GM18519 (cell line): Measurements from ENCODE around the gene PRR22.
"Not testable (repeated sequence)": the region's sequence is repeated elsewhere in the genome, so short reads cannot be mapped to it uniquely, and the experiment has no call there.

Experiments used
- ATAC-seq: cut with Tn5 transposase; IDR thresholded peaks from one replicate; pipeline ENCODE4 v1.9.1; 2021; ENCODE audit warnings: mild to moderate bottlenecking, moderate library complexity; ENCODE audit not compliant: unreplicated experiment, low FRiP score

Gene PRR22

DNA sequence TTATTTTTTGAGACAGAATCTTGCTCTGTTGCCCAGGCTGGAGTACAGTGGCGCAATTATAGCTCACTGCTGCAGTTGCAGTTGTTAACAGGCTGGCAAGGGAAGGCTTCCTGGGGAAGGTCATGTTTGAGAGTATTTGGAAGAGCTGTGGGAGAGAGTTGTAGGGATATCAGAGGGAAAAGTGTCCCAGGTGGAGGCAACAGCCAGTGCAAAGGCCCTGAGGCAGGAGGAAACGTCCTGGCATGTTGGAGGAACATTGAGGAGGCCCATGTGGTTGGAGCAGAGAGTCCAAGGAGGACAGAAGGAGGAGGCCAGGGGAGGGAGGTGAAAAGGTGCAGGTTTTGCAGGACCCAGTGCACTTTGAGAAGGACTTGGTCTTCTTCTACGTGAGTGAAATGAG lies 8.6 kb upstream of the PRR22 start:
- no peak for ATAC-seq

DNA sequence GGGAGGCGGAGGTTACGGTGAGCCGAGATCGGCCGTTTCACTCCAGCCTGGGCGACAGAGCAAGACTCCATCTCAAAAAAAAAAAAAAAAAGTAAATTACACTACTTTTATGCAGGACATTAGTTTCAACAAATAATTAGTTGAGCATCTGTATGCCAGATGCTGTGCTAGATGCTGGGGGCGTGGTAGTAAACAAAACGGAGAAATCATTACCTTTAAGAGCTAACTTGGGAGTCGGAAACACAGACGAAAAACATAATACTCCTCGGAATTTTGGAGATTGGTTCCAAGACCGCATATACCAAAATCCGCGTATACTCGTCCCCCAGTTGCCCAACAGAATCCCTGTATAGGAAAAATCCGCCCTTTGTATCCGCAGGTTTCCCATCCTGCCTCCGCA lies 7.7 kb upstream of the PRR22 start:
- ATAC-seq = no peak

DNA sequence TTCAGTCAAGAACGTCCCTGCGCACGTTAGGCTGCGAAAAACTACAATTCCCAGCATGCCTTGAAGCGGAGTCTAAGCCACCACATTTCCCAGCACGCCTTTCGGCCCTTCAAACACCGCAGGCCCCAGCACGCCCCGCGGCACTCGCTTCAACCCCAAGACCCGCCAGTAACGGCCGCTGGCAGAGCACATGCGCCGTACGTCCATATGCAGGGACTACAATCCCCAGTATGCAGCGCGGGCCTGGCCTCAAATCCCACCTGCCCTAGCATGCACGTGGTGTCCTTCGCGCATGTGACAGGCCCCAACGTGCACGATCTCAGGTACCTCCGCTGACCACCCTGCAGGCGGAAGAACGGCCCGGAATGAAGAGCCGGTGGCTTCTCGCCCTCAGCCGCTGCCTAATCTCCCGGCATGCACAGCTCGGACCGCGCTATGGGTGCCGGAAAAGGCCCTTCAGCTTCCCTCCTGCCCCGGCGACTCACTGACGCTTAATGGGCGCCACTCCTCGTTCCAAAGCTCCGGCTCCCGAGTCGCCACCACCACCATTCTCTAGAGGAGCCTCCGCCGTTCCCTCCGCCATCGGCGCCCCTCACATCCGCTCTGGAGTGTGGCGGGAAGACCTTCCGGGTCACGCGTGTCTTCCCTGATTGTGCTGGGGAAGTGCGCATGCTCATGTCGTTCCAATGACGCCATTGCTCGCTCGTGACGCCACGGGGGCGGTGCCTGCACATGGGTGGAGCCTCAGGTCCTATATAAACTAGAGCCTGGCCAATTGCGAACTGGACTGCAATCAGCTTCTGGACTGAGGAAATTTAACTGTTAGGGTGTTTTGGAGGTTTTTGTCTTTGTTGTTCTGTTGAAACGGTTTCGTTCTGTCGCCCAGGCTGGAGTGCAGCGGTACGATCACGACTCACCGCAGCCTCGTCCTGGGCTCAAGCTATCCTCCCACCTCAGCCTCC lies 6.3 kb upstream of the PRR22 start, which contains the start of gene DUS3L:
Gene DUS3L, minus strand, starts transcription at position 605 of the 962 bp plus-strand sequence. Its CDS starts 22 bp downstream, at position 583.
- peak; percentile 73 for ATAC-seq

DNA sequence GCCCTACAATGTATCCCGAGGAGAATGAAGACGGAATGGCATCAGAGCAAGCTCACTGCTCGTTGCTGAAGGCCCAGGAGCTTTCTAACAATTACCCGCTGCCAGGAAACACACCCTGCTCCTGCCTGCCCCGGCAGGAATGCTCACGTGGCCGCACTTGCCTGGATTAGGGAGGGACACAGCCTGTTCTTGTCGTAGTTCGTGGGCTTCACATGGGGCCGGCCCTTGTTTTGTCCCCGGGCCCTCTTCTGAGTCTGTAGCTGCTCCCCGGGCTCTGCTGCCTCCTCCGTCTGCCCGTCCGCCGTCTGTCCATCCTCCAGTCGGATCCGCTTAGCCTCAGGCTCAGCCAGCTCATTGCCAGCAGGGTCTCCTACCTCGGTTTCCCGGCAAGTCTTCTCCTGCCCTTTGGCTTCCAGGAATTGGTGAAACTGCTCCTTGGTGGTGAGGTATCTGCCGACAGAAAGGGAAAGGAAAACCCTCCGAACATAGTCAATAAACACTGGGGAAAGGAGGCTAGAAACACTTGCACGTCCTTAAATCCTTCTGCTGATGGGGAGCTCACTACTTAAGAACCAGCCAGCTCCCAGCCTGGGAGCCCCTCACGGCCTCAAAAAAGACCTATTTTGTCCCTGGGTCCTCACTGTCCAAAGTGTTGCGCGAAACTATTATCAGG lies 5.5 kb upstream of the PRR22 start:
- no peak for ATAC-seq

DNA sequence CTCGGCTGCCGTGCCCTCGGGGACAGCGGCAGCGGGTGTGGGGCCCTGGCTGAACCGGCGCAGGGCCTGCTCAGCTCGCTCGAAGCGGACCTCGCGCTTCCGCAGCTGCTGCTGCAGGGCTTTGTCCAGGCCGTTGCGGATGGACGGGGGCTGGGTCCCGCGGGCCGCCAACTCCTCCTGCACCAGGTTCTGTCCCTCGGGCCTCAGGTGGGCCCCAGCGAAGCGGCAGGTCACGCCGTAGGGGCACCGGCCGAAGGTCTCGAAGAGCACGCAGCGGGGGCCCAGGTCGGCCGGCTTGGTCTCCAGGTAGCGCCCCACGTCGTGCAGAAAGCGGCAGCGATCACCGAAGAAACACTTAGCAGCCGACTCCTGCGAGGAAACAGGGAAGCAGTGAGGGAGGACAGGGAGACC lies 4.8 kb upstream of the PRR22 start:
- ATAC-seq = no peak

DNA sequence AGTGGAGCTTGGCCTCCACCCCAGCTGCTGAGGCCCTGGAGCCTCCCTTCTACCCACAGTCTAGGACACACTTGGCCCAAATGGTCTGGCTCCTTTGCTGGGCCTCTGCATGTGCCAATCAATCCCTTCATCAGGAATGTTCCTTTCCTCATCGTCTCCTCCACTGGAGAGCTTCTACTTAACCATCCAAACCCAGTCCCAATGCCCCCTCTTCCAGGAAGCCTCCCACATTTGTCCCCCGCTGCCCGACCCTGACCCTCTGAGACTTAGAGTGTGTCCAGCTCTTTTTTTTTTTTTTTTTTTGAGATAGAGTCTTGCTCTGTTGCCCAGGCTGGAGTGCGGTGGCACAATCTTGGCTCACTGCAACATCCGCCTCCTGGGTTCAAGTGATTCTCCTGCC lies 3.9 kb upstream of the PRR22 start:
- no peak for ATAC-seq

DNA sequence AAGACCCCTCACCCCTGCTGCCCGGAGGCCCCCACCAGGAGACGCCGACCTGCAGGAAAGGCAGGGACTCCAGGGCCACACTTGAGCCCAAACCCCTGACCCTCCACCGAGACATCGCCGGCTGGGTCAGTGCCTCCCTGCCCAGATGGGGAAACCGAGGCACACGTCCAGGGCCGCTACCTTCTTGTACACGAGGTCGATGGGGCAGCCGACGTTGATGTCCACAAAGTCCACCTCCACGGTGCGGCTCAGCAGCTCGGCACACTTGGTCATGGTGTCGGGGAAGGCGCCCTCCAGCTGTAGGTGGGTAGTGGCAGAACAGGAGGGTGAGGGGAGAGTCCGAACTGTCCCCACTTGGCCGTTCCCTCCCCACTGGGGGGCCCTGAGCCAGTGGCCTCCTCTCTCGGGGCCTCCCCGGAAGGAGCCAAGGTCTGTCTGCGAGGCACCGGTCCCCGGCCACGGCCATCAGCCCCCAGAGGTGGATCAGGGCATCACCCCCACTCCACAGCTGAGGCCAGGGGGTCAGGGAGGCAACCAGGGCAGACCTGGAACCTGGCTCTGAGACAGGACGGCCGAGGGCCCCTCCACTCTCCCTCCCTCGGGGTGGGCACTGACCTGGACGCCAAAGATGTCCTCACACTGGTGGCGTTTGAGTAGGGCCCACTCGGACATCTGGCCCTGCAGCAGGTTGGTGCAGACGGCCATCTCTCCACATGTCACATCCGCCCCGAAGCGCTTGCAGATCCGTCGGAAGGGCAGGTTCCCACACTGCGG lies 3.0 kb upstream of the PRR22 start:
- no peak for ATAC-seq

DNA sequence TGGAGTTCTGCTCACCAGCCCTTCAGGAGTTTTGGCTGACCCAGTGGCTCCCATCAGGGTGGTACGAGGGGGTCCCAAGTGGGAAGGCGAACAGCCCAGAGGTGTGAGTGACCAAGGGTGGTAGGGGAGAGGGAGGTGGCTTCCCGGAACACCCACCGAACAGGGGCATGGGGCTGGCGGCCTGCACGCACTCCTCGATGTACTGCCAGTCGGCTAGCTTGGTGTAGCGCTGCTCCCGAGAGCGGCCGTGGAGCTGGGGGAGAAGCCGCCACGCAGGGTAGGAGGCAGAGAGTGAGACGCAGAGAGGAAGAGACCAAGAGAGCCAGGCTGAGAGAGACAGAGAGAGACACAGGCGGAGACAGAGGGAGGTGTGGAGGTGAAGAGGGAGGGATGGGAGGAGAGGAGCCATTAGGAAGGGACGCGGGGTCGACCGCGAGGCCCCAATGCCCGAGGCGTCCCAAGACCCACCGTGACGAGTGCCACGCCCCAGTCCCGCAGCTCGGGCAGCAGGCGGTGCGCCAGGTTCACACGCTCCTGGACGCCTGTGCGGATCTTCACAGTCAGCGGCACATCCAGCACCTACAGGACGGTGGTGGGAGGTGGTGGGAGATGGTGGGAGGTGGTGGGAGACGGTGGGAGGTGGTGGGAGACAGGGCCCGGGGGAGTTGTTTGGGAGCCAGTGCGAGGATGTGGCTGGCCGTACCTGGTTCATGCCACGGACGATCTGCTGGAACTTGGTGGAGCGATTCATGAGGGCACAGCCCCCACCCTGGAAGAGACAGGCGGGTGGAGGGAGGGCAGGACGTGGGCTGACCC lies 2.3 kb upstream of the PRR22 start:
- ATAC-seq = no peak

DNA sequence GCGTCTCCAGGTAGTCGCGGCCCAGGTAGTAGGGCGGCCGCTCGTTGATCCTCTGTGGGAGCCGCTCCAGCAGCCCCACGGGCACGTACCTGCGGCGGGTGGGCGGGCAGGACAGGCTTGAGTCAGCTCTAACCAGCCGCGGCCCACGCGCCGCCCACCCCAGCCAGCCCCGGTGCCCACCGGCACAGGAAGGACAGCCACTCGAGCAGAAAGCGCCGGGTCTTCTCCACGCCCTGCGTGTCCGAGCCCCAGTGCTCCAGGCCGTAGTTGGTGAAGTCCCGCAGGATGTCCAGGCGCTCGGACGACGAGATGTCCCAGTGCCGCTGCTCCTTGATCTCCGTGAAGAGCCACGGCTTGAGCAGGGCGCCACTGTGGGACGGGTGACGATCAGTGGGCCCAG lies 877 bp upstream of the PRR22 start:
- no peak for ATAC-seq

DNA sequence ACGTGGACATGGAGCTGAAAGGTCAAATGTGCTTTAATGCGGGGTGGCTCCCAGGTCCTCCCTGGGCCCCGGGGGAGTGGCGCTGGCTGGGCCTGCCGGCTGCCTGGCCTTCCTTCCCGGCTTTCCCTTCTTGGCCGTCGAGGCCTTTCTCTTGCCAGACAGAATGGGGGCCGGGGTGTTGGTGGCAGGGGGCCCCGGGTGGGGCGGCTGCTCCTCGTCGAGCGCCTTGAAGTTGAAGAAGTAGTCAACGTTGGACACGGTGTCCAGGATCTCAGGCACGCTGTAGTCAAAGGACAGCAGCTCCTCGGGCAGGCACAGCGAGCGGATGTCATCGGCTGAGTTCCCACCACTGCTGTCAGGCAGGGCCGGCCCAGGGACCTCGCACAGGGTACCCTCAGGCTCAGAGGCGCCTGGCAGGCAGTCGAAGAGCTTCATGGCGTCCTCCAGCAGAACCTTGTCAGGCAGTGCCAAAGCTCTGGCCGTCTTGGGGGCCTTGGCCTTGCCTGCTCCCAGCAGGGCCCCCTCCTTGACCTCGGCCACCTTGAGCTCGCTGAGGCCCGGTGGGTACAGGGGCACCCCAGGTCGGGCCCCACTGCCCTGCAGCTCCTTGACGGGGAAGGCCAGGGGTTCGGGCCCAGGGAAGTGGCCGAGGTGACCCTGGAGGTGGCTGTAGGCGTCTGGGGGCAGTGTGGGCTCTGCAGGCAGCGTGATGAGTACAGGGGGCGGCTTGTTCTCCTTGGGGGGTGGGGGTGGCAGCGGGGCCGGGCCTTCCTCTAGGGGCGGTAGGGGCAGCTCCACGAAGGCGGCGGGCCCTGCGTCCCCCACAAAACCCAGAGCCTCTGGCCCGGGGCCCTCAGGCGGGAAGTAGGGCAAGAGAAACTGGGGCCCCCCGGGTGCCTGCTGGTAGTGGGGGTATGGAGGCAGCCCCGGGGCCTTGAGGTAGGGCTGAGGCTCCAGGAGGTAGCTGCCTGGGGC lies 1.3 kb downstream of the PRR22 start:
- ATAC-seq = no peak

DNA sequence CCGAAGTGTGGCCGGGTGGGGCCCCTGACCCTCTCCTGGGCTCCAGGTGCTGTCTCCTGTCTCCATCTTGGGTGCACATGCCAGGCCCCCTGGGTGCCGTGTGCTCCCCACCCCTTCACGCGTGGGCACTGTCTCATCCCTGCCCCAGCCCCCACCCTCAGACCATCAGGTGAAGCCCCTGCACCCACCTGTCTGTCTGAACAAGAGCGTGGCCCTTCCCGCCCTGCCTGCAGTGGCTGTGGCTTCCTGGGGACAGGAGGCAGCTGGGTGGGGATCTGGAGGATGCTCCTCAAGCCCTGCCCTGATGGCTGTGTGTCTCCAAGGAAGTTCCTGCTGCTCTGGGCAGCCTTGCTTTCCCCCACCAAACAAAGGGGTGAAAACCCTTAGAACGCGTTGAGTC lies 2.2 kb downstream of the PRR22 start:
- ATAC-seq = no peak

DNA sequence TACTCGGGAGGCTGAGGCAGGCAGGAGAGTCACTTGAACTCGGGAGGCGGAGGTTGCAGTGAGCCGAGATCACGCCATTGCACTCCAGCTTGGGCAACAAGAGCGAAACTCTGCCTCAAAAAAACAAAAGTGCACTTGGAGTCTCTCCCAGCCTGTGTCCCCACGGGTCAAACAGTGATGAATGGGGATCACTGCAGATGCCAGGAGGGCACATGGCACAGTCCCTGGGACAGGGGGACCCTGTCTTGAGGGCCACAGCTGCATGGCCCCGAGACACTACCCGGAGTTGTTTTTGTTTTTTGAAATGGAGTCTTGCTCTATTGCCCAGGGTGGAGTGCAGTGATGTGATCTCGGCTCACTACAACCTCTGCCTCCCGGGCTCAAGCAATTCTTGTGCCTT lies 3.6 kb downstream of the PRR22 start:
- not testable (repeated sequence) for ATAC-seq

DNA sequence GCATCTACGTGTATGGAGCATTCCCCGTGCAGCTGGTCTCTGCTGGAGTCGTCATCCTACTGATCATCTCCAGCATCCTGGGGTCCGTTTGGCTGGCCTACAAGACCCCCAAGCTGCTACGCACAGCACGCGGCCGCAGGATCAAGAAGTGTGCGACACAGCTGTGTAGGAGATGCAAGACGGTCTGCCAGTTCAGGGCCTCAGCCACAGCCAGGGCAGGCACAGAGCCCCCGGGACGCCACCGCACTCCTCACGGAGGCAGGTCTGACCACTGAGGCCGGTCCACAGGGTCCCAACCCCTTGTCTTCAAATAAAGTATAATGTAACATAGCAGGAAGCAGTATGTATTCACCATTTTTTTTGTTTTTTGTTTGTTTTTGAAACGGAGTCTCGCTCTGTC lies 6.1 kb downstream of the PRR22 start:
- no peak for ATAC-seq

DNA sequence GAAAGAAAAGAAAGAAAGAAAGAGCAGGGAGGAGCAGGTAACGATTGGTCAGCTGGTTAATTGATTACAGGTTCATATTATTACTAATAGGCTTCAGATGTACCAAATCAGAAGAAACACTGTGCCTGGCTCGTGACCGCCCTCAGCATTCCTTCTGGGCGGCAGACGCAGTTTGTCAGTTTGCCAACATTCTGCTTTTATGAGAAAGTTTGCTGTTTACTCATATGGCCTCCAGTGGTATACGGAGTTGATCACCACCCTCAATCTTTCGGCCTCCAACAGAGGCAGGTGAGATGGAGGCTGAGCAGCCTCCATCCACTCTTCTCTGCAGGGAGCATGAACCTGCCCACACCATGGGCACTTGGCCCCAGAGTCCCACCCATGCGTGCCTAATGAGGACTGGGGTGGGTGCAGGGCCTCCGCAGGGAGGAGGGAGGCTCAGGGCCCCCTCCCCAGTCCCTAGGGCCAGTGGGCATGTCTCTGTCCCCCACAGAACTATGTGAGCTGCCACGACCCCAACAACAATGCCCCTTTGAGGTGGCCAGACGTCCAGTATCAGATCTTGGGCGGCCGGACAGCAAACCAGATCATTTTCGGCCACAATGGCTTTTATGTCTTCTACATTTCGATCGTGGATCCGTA lies 8.8 kb downstream of the PRR22 start:
- no peak for ATAC-seq

DNA sequence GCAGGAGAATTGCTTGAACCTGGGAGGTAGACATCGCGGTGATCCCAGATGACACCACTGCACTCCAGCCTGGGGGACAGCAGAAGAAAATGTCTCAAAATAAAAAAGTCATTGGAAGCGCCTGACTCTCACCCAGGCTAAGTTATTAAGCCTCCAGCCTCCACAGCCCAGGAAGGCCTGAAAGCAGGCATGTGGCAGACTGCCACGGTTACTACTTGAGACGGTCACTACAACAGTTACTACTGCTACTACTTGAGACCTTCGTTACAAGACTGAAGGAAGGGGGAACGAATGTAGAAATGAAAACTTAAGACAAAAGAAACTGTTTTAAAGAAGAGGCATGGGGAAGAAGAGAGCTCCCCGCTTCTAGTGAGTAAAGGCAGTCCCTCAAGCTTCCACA lies 9.6 kb downstream of the PRR22 start:
- no peak for ATAC-seq

DNA sequence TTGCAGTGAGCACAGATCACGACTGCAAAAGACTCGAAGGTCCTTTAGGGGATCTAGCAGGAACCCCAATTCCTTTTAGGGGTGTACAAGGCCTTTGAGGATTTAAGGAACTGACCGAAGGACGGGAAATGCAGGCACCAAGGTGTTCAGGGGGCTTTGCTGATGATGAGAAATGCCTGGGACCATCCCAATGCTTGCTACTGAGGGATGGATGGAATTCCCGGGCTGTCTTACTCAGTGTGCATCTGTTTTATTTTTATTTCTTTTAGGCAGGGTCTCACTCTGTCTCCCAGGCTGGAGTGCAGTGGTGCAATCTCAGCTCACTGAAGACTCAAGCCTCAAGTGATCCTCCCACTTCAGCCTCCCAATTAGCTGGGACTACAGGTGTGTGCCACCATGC lies 11.3 kb downstream of the PRR22 start:
- ATAC-seq = no peak

DNA sequence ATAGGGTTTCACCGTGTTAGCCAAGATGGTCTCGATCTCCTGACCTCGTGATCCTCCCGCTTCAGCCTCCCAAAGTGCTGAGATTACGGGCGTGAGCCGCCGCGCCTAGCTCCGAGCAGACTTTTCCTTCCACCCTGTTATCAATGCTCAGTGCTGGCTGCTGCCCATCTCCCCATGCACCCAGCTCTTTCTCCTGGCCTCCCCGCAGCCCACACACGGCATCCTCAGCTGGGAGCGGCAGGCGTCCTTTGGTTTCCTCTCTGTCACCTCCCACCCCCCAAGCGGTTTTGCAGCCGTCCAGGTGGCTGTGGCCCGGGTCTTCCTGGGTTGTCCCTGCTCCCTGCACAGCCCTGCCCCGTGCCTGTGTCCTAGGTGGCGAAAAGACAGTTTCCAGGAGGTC lies 12.1 kb downstream of the PRR22 start:
- ATAC-seq = no peak

DNA sequence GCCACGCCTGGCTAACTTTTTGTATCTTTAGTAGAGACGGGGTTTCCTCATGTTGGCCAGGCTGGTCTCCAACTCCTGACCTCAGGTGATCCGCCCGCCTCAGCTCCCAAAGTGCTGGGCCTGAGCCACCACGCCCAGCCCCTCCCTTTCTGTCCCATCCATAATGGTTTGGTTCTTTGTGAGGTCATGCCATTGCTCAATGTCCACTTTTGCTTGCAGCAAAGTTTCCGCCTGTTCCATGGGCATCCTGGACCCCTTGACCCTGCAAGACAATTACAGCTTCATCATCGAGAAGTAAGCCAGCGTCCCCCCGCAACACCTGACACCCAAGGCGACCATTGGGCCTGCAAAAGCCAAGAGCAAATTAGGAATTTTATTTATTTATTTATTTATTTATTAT lies 16.6 kb downstream of the PRR22 start:
- ATAC-seq = no peak

DNA sequence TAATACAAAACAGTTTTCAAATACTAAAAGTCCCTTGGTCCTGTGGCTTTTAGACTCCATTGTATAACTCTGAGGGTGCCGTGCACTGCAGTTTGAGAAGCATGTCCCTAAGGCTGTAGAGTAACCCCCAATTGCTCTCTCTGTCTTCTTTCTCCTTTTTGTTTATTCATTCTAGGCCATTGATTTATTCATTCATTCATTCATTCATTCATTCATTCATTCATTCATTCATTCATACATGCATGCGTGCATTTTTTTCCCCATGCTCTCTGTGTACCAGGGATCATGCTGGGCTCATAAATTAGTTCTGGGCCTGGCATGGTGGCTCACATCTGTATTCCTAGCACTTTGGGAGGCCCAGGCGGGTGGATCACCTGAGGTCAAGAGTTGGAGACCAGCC lies 19.3 kb downstream of the PRR22 start:
- no peak for ATAC-seq
